HG03378 (cell line): ENCODE data around the gene KIAA0930.
"Not testable (repeated sequence)": the region's sequence is repeated elsewhere in the genome, so short reads cannot be mapped to it uniquely, and the experiment has no call there.

Experiments
- ATAC-seq: cut with Tn5 transposase; IDR thresholded peaks from one replicate; pipeline ENCODE4 v1.9.1; 2021; ENCODE audit warnings: mild to moderate bottlenecking, moderate library complexity; ENCODE audit not compliant: unreplicated experiment

KIAA0930 gene

GRCh38 chr22:45204819-45205218, 35.9 kb downstream of the KIAA0930 start:
- ATAC-seq = no peak

GRCh38 chr22:45204241-45204640, 36.5 kb downstream of the KIAA0930 start:
- ATAC-seq = no peak

- no peak for ATAC-seq
Observed at GRCh38 chr22:45203150-45203951, 37.3 kb downstream of the KIAA0930 start.

- ATAC-seq = no peak
Observed at GRCh38 chr22:45202333-45203149, 38.2 kb downstream of the KIAA0930 start.

GRCh38 chr22:45201678-45202332, 38.9 kb downstream of the KIAA0930 start:
- ATAC-seq = no peak

GRCh38 chr22:45200860-45201511, 39.7 kb downstream of the KIAA0930 start:
- no peak for ATAC-seq

- no peak for ATAC-seq
Observed at GRCh38 chr22:45200230-45200629, 40.5 kb downstream of the KIAA0930 start.

GRCh38 chr22:45199723-45200122, 41.0 kb downstream of the KIAA0930 start:
- ATAC-seq = no peak

- ATAC-seq = no peak
Observed at GRCh38 chr22:45198463-45198795, 42.3 kb downstream of the KIAA0930 start.

GRCh38 chr22:45197606-45198462, 42.9 kb downstream of the KIAA0930 start:
- ATAC-seq = no peak

- ATAC-seq = no peak
Observed at GRCh38 chr22:45196926-45197605, 43.6 kb downstream of the KIAA0930 start.

GRCh38 chr22:45196308-45196707, 44.4 kb downstream of the KIAA0930 start:
- no peak for ATAC-seq

- no peak for ATAC-seq
Observed at GRCh38 chr22:45195616-45196015, 45.1 kb downstream of the KIAA0930 start.

GRCh38 chr22:45194686-45195085, 46.0 kb downstream of the KIAA0930 start:
- no peak for ATAC-seq

- ATAC-seq = no peak
Observed at GRCh38 chr22:45192701-45193187, 48.0 kb downstream of the KIAA0930 start.

GRCh38 chr22:45191746-45192145, 48.9 kb downstream of the KIAA0930 start:
- not testable (repeated sequence) for ATAC-seq

GRCh38 chr22:45190202-45190872, 50.4 kb downstream of the KIAA0930 start:
- ATAC-seq = no peak

GRCh38 chr22:45188779-45189178, 51.9 kb downstream of the KIAA0930 start:
- ATAC-seq = no peak

GRCh38 chr22:45187891-45188290, 52.8 kb downstream of the KIAA0930 start:
- ATAC-seq = no peak
